Islet of Langerhans (tissue), 1 donor: Measurements from ENCODE around the gene BAG5.
"Not testable (repeated sequence)": the region's sequence is repeated elsewhere in the genome, so short reads cannot be mapped to it uniquely, and the experiment has no call there.

ENCODE experiments used
- FAIRE-seq: peaks from one replicate; lab custom pipeline; 2011; peaks lifted over from hg19 to GRCh38; lab: Jason Lieb, UNC

BAG5 gene

DNA sequence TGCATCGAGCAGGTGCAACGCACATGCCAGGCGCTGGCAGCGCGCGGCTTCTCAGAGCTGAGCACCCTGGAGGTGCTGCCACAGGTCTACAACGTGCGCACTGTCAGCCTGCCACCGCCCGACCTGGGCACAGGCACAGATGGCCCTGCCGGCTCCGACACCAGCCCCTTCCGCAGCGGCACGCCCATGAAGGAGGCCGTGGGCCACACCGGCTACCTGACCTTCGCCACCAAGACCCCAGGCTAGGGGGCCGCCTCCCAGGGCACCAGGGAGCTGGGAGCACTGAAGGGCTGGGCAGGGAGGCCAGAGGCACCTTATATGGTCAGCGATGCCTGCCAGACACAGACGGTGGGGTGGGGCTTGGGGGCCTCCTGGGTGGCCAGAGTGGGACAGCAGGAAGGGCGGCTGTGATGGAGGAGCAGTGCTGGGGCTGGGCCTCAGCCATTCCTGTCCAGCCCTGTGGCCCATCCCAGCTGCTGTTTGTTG is 27.8 kb downstream of the BAG5 start:
- FAIRE-seq, result no peak

DNA sequence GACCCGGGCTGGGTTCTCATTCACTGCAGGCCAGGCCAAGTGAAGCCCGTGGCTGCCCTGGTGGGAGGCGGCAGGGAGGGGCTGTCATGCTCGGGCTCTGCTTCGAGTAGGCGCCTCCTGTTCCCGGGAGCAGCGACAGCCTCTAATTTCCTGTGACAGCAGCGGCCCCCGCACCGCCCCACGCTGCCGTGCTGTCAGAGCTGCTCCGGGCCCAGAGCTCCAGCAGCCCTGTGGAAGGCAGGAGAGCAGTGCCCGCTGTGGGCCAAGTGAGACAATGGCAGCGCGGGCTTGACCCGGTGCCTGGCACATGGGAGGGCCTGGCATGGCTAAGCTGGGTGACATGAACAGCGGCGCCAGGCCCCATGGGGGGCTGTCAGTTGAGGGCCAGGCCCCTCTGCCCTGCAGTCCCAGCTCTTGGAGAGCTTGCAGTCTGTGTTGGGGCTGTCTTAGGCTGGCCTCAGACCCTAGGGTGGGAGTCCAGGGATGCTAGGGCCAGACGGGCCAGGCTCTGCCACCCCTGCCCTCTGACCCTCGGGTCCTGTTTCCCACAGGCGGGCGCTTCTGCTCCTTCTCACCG is 28.4 kb downstream of the BAG5 start:
- no peak for FAIRE-seq

DNA sequence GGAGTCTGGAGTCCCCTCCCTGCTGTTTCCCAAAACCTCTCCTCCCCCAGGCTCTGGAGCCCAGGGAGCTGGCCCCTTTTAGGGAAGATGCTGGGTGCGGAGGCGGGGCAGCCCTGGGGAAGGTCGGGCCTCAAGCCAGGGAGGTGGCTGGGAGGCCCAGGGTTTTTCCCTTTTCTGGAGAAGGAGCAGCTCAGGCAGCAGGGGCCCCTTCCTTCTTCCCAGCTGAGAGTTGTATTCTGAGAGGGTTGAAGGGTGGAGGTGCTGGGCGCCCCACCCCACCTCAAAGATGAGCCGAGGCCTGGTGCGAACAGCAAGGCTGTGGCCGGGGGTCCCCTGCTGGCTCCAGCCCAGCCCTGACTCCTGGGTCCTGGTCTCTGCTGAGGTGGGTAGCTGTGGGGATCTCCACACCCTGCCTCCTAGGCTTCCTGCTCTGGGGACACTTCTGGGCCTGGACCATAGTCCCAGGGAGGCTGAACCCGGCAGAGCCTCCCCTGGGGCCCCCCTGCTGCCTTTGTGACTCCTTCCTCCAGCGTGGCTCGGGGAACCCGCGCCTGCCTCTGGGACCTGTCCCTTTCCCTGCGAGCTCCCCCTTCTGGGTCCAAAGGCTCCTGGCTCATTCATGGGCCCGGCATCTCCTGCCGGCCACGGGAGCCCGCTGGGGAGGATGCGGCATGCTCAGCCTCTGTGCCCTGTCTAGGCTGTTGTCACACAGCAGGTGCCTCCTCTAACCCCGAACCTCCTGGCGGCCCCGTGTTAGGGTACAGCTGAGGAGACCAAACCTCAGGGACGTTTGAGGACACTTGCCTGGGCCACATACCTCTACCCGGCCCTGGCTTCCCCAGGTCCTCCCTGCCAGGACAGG is 29.1 kb downstream of the BAG5 start:
- no peak for FAIRE-seq

DNA sequence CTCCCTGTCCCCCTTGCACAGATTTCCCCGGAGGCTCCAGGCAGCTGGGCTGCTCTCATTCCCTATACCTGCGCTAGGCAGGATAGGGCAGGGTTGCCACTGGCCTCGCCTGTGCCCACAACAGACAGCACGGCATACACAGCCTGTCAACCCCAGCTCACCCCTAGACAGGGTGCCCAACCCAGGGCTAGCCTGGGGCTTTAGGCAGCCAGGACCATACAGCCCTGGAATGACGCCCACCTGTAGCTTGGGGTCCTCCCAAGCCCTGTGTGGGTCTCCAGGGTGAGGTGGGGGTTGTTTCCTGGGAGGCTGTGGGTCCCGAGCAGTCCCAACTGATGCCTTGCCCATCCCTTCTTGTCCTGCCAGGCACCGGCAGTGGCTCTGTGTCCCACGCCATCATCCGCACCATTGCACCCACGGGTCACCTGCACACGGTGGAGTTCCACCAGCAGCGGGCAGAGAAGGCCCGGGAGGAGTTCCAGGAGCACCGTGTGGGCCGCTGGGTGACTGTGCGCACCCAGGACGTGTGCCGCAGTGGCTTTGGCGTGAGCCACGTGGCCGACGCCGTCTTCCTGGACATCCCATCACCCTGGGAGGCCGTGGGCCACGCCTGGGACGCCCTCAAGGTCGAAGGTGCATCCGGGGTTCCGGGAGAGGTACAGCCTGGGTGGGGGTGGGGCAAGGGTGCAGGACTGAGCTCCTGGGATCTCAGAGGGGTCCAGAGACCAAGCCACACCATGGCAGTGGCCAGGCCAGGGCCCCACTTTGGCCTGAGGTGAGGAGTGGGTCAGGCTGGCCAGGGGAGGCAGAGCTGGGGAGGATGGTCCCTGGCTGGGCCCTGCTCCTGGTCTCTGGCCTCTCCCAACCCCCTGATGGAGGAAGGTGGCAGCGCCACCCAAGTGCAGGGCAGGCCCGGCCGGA is 30.0 kb downstream of the BAG5 start:
- FAIRE-seq, result no peak

DNA sequence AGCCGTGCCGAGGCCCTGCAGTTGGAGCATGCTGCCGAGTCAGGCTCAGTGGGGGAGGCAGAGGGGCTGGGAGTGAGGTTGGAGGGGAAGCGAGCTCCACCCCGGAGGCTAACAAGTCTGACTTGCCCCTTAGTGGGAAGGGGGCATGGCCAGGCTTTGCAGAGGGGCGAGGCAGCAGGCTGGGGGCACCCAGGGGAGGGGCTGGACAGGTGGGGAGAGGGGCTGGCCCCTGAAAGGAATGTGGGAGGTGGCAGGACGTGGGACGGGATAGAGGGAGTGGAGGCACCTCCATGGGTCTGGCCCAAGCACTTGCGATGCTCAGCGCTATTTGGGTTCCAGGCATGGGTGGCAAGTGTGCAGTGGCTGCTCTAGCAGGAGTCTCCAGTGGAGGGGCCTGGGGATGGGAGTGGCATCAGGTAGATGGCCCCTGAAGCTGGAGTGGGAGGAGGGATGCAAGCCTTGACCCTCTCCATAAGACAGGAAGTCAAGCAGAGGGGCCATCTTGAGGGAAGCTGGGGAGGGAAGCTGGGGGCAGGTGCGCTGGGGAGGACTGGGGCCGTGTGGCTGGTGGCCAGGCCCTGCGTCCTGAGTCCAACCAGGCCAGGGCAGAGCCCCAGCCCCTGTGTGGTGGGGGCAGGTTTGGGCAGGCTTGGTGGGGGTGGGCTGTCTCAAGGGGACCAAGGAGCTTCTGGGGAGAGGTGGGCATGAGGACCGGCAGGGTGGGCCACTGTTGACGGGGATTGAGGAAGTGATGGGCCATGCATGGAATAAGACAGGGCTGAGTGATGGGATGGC is 30.8 kb downstream of the BAG5 start:
- FAIRE-seq, result no peak

DNA sequence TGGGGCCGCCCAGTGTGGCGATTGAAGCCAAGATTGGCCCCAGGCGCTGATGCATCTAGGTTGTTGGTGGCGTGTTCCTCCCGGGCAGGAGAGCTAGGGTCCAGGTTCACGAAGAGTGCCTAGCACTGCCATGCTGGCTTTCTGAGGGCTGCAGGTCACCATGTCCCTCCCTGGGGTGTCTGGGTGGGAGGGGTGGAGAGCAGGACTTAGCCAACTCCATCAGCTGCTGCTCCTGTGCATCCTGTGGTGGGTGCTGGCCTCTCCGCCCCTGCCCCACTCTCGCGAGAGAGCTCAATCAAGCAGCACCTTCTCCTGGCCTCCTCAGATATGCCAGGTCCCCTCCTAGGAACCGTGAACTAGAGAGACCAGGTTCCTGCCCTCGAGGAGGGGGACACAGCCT is 31.6 kb downstream of the BAG5 start:
- no peak for FAIRE-seq

DNA sequence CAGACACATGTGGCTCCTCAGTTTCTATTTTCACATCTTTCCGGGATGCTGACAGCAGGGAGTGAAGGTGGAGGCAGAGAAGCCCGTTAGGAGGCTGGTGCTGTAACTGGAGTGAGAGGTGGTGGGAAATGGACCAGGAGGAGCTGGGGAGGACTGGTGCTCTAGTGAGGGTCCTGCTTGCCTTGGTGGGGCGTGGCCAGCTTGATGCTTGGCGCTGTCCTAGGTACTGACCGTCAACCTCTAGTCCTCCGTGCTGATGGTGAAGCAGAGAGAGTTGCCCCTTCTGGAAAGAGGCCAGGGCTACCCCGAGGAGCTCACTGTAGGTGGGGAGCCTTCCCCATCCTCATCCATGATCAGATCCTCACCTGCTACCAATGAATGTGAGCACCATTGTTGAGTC is 32.1 kb downstream of the BAG5 start:
- no peak for FAIRE-seq

DNA sequence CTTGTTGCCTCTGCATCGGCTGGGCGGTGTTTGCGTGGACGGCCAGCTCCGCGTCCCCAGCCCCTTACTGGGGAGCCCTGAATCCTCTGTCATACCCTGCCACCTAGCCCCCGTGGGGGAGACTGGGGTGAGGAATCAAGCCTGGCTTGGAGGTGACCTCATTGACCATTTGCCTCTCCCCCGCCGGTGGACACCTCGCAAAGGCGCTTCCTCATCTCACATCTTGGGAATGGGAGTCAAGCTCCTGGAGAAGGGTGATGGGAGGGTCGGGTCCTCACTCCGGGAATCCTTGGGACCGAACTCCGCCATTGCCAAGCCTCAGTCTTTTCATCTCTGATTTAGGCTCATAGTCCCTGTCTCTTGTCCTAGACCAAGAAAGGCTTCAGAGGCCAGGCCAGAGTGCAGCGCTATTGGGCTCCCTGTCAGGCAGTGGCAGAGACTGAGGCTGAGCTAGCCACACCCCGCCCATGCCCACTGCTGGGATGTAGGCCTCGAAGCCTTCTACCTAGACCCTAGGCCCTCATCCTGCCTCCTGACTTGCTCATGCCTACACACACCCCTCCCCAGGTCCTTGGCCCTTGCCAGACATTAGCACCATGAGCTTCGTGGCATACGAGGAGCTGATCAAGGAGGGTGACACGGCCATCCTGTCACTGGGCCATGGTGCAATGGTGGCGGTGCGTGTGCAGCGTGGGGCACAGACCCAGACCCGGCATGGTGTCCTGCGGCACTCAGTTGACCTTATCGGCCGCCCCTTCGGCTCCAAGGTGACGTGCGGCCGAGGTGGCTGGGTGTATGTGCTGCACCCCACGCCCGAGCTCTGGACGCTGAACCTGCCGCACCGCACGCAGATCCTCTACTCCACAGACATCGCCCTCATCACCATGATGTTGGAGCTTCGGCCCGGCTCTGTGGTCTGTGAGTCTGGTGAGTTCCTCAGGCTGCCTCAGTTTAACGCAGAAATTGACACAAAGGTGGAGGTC is 32.8 kb downstream of the BAG5 start:
- no peak for FAIRE-seq

DNA sequence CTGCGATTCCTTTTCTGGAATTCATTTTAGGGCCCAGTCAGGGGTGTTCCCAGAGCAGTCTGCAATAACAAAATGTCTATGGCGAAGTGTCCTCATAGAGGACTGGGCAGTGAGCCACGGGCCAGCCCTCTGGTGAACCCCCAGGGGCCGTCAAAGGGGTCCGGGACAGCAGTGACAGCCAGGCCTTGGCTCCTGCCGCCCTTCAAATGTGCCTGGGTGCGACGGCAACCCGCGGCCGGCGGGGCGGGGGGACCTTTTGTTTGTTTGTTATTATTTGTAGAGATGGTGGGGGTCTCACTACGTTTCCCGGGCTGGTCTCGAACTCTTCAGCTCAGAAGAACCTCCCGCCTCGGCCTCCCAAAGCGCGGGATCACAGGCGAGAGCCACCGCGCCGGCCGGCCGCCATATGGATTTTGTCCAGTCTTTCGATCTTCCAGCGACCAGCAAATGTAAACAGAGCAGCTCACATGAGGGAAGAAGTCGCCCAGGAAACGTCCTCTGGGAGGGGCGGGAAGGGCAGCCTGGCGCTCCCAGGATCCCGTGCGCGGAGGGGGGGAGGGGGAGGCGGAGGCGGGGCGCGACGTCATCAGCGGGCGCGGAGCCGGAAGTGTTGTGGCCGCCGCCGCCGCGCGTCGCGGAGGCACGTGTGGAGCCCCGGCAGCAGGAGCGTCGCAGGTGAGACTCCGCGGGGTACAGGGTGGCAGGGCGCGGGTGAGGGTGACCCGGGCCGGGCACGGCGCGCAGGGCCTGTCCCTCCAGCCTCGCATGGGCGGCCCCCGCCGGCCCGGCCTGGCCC is 33.7 kb downstream of the BAG5 start, which contains the start of gene TRMT61A:
Gene TRMT61A (plus strand): TSS at position 610 of the 796 bp plus-strand sequence. CDS start 783 bp downstream, outside the sequence.
- no peak for FAIRE-seq

DNA sequence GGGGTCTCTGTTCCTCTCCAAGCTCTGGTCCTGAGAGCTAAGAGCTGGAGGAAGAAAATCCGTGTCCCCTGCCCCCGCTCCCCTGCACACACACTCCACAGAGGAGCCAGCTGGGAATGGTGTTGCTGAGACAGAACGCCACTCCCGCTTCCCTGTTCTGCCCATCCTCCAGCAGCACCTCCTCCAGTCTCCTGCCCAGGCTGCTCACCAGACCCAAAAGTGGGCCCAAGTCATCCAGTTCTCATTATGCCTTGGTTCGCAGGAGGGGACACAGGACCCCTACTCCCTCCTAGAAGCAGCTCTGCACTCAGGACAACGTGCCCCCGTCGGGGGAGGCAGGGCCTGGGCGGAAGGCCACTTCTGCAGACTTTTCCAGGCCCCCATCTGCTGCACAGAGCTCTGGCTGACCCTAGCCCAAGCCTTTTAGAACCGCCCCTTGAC is 34.3 kb downstream of the BAG5 start:
- FAIRE-seq, result no peak

DNA sequence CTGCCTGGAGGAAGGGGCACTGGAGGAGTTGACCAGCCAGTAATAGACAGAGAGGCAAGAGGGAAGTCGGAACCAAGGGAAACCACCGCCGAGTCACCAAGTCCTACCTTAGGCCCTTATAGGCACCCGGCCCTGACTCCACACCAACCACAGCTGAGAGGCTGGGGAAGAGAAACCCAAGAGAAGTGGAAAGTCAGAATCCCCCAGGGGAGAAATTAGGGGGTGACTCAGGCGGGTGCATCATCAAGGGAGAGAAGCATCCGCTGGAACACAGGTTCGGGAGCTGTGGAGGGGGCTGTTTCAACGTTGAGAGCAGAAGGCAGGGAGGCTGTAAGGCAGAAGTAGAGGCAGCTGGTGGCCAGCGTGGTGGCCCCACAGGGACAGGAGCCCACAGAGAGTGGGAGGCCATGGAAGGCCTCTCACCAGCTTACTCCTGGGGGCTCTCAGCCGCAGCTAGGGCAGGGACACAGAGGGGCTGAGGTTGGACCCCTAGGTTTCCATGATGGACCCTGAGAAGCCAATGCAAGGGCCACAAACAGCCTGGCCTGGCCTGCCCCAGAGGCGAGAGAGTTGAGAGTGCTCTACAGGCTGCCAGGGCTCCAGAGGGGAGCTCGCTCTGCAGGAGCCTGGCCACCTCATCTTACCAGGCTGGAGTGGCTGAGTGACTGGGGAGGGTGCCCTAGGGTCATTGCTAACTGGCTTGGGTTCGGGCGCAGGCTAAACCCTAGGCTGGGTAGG is 34.9 kb downstream of the BAG5 start:
- FAIRE-seq, result no peak

DNA sequence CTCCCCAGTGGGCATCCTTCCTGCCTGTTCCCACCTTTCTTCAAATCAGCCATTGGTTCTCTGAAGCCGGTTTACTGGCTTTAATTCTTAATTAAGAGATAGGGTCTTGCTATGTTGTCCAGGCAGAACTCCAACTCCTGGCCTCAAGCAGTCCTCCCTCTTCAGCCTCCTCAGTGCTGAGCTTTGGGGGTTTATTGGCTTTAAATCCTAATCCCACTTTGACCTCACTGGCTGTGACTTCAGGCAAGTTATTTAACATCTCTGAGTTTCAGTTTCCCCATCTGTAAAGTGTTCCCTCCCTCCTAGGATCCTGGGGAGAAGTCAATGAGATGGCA is 35.6 kb downstream of the BAG5 start:
- FAIRE-seq, result no peak

DNA sequence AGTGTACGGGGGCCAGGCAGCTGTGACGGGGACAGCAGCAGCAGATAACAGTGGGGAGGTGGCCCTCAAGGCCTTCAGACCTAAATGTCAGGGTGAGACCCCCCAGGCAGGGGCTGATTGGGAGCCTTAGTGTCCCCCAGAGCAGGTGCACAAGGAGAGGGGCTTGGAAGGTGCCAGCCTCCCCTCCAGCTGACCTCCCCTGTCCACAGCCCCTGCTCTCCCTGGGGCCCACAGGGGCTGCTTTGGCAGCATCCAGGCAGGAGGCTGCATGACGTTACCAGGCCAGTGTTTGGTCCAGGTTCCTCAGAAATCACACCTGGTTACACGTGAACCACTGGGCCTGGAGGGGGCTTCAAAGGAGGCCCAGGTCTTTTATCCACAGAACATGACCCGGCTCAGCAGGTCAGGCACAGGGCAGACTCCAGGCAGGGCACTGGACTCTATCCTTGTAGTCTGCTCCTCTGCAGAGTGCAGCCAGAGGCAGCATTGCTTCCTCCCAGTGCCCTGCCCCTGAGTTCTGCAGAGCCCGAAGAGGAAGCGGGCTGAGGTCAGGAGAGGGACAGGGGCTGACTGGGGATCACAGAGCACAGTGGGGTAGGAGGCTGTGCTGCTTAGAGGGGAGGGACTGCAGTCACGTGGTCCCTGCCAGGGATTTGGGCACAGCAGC is 36.1 kb downstream of the BAG5 start:
- FAIRE-seq, result no peak

DNA sequence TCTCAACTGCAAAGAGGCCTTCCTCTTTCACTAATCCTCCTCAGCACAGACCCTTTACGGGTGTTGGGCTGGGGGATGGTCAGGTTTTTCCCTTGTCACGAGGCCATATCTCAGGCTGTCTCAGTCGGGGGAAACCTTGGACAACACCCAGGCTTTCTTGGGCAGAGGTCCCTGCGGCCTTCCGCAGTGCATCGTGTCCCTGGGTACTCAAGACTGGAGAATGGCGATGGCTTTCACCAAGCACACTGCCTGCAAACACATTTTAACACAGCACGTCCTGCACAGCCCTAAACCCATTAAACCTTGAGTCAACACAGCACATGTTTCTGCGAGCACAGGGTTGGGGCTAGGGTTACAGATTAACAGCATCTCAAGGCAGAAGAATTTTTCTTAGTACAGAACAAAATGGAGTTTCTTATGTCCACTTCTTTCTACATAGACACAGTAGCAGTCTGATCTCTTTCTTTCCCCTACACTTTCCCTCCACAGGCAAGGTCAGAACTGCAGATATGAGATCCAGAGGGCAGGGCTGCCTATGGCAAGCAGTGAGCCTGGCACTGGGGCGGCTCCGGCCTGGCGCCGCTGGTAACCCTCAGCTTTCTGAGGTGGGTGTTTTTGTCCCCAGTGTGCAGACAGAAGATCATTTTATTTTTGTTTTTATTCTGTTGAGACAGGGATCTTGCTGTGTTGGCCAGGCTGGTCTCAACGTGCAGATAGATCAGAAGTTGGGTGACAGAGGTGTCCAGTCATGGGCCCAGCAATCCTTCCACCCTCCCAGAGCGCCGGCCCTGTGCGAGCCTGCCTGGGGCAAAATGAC is 36.8 kb downstream of the BAG5 start:
- FAIRE-seq, result not testable (repeated sequence)

DNA sequence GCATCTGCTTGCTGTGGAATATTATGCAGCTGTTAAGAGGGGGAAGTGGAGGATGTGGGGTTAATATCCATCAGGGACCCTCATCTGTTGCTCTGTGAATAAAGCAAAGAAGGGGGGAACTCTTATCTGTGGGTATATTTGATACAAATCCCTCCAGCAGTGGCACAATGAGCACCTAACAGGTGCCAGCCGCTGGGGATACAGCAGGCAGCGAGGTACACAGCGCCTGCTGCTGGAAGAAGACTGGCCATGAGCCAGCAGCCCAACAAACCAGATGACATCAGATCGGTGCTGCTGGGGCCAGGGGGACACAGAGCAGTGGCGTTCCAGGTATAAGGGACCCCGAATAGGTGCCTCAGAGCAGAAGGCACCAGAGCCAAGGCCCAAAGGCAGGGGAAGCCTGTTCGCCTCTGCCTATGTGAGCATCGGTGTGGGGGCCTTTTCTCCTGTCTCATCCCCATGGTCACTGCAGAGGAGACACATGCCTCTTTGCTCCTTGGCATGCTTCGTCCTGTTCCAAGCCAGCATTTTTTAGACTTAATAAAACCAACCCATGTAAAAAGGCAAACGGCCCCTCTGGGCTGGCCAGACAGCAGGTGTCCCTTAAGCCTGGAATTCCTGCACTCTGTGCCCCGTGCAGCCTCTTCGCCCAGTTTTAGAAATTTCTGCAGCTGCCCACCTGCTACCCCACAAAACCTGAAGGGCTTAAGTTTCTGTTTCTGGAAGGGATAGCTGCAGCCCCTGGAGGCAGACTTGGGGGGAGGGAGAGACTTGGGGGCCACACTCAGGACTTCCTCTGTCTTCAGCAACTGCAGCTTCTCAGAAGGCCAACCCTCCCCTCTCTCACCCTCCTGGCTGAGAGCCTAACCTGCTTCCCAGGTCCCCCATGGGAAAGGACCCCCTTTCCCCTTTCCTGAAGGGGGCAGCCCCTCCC is 38.2 kb downstream of the BAG5 start:
- FAIRE-seq, result no peak

DNA sequence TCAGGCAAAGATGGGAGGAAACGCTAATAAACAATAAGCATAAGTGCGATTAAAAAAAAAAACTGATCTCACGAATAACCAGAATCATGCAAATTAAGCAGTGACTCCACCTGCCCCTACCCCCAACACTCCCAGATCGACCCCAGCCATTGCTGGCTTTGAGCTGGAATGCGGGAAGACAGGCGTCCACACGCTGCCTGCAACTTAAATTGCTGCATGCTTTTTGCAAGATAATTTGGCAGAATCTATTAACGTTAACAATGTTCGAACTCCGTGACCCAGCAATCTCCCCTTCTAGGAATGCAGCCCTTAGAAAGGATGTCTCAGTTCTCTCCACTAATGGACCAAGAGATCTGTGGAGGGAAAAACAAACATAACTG is 38.9 kb downstream of the BAG5 start:
- FAIRE-seq, result no peak
